ENCODE results near the gene KIAA0513.

- TF ChIP-seq CTCF (IDR thresholded peaks at IDR 0.05): no peak
- no peak for TF ChIP-seq EP300 (IDR thresholded peaks at IDR 0.05)
Observed at GRCh38 chr16:85068746-85069145, 41.2 kb downstream of the KIAA0513 start.
